ENCODE data around the gene PTPRJ. TPM values are rescaled to one million over a fixed set of nuclear protein-coding genes. Genes with fewer than 3 reads are reported as not detected.
A peak's percentile ranks its signal among the peaks of the same experiment; 100 is the strongest.

Gene PTPRJ
- polyA plus RNA-seq, 1 donor (not counting 4 experiments of a cell fraction or from before 2014, with no cell fraction given), result 0.84 TPM

DNA sequence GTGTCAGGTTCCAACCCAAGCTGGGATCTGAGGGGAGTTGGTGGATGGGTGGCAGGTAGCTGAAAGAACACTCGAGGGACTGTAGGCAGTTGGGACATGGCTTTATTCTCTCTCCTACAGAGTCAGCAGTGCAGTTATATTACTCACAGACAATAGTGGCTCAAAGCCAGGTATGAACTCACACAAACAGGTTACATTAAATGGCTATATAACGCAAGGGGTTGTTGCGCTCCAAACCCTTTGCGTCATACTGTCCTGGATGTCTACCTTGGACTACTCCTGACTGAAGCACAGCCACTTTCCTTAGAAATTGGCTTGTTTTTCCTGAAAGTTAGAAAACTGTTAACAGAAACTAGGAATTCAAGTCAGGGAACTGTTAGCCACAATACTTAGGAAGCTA is 169.9 kb downstream of the PTPRJ start:
- FAIRE-seq (no peak), DNase-seq (ENCODE audit: low read depth, low spot score) (no peak)
- dilution Hi-C loops (cut with MboI; ENCODE audit: extremely low pct_ligation_motif_present, low sequenced_read_pairs), result no loop called here
- H3K4me2 ChIP-seq (ENCODE audit: control insufficient read depth, extremely low read depth, insufficient read depth, low read depth, low read length), result no peak overlapping the region
- TF ChIP-seq EZH2 (IDR thresholded peaks at IDR 0.05; ENCODE audit: low read length), result no peak
- TF ChIP-seq, protein P1, sequence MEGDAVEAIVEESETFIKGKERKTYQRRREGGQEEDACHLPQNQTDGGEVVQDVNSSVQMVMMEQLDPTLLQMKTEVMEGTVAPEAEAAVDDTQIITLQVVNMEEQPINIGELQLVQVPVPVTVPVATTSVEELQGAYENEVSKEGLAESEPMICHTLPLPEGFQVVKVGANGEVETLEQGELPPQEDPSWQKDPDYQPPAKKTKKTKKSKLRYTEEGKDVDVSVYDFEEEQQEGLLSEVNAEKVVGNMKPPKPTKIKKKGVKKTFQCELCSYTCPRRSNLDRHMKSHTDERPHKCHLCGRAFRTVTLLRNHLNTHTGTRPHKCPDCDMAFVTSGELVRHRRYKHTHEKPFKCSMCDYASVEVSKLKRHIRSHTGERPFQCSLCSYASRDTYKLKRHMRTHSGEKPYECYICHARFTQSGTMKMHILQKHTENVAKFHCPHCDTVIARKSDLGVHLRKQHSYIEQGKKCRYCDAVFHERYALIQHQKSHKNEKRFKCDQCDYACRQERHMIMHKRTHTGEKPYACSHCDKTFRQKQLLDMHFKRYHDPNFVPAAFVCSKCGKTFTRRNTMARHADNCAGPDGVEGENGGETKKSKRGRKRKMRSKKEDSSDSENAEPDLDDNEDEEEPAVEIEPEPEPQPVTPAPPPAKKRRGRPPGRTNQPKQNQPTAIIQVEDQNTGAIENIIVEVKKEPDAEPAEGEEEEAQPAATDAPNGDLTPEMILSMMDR (optimal IDR thresholded peaks at IDR 0.05 in 1 of 3, IDR thresholded peaks at IDR 0.05 in 1 of 3, conservative IDR thresholded peaks at IDR 0.05 in 1 of 3; ENCODE audit: extremely low read depth in 1 of 3, insufficient read depth in 2 of 3, low read length in 3 of 3), result no peak
- no peak overlapping the region for H3K27ac ChIP-seq (ENCODE audit: control insufficient read depth, insufficient read depth, low read length)
- H3K9me1 ChIP-seq (ENCODE audit: control insufficient read depth, extremely low read depth, insufficient read depth, low read length), result no peaks in the 10 kb centered on the region
- no peak overlapping the region for H3K4me3 ChIP-seq (ENCODE audit: control insufficient read depth in 2 of 3, extremely low read depth in 1 of 3, insufficient read depth in 2 of 3, low read depth in 1 of 3, low read length in 3 of 3)
- no peak overlapping the region for H3K9ac ChIP-seq (ENCODE audit: control insufficient read depth, extremely low read depth, insufficient read depth, low read length)
- no peaks in the 10 kb centered on the region for H4K20me1 ChIP-seq (ENCODE audit: control insufficient read depth, extremely low read depth, insufficient read depth, low read length)
- H3K27me3 ChIP-seq (ENCODE audit: control insufficient read depth, extremely low read depth, insufficient read depth, low read length), result no peaks in the 10 kb centered on the region
- no peaks in the 10 kb centered on the region for H3K36me3 ChIP-seq (ENCODE audit: control insufficient read depth in 2 of 2, extremely low read depth in 1 of 2, insufficient read depth in 2 of 2, low read length in 2 of 2)
- no peak overlapping the region for H2AFZ ChIP-seq (ENCODE audit: control insufficient read depth, low read length)
- H3K79me2 ChIP-seq (ENCODE audit: control insufficient read depth, insufficient read depth, low read length), result no peaks in the 10 kb centered on the region
- H3K4me1 ChIP-seq (ENCODE audit: control insufficient read depth, extremely low read depth, insufficient read depth, low read length), result peaks cover 27% of the 10 kb centered on the region
- peaks cover 6% of the 10 kb centered on the region for H3K9me3 ChIP-seq (ENCODE audit: control insufficient read depth, low read depth, low read length)

DNA sequence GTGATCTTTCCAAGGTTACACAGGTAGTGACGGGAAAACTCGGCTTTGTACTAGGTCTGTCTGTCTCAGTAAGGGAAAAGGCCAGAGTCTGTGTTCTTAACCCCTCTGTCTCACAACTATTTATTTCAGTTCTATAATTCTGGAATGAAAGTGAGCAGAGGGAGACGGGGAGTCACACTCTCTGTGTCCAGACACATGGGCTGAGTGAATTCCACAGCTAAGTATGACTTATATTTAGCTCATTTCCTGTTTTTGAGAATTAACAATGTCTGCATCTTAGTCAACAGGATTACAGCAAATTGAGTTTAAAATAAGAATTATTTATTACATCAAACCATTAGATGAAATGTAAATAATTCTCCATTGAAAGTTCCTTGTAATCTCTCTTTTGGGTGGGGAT is 173.8 kb downstream of the PTPRJ start:
- Histone ChIP-seq H3K36me3 (ENCODE audit: control insufficient read depth in 2 of 2, extremely low read depth in 1 of 2, insufficient read depth in 2 of 2, low read length in 2 of 2) (no peaks in the 10 kb centered on the region), H3K27ac (ENCODE audit: control insufficient read depth, insufficient read depth, low read length) (peak overlapping the region; percentile 16), H3K4me1 (ENCODE audit: control insufficient read depth, extremely low read depth, insufficient read depth, low read length) (peaks cover 21% of the 10 kb centered on the region), H3K4me2 (ENCODE audit: control insufficient read depth, extremely low read depth, insufficient read depth, low read depth, low read length) (peak overlapping the region; percentile 3), H3K27me3 (ENCODE audit: control insufficient read depth, extremely low read depth, insufficient read depth, low read length) (no peaks in the 10 kb centered on the region), H4K20me1 (ENCODE audit: control insufficient read depth, extremely low read depth, insufficient read depth, low read length) (no peaks in the 10 kb centered on the region), H3K79me2 (ENCODE audit: control insufficient read depth, insufficient read depth, low read length) (no peaks in the 10 kb centered on the region), H3K9ac (ENCODE audit: control insufficient read depth, extremely low read depth, insufficient read depth, low read length) (no peak overlapping the region), H3K9me1 (ENCODE audit: control insufficient read depth, extremely low read depth, insufficient read depth, low read length) (no peaks in the 10 kb centered on the region), H2AFZ (ENCODE audit: control insufficient read depth, low read length) (peak overlapping the region; percentile 53), H3K9me3 (ENCODE audit: control insufficient read depth, low read depth, low read length) (peaks cover 6% of the 10 kb centered on the region), H3K4me3 (ENCODE audit: control insufficient read depth in 2 of 3, extremely low read depth in 1 of 3, insufficient read depth in 2 of 3, low read depth in 1 of 3, low read length in 3 of 3) (no peak overlapping the region)
- no peak for FAIRE-seq
- no peak for DNase-seq (ENCODE audit: low read depth, low spot score)
- dilution Hi-C loops (cut with MboI; ENCODE audit: extremely low pct_ligation_motif_present, low sequenced_read_pairs), result no loop called here
- TF ChIP-seq EZH2 (IDR thresholded peaks at IDR 0.05; ENCODE audit: low read length), result no peak
- TF ChIP-seq, protein P1 (optimal IDR thresholded peaks at IDR 0.05 in 1 of 3, IDR thresholded peaks at IDR 0.05 in 1 of 3, conservative IDR thresholded peaks at IDR 0.05 in 1 of 3; ENCODE audit: extremely low read depth in 1 of 3, insufficient read depth in 2 of 3, low read length in 3 of 3), result no peak
